H9 (cell line): ENCODE measurements around the gene CCR4. TPM values are rescaled to one million over a fixed set of nuclear protein-coding genes. Genes with fewer than 3 reads are reported as not detected.

Source experiments
- DNase-seq: peaks from one replicate; pipeline ENCODE4 v3.0.0-alpha.2; 2017
- H2AFZ ChIP-seq: one replicate; pipeline ENCODE4 v1.6.1; 2013; ENCODE audit warnings: mild to moderate bottlenecking, low read length, control low read depth, moderate library complexity
- H2AK5ac ChIP-seq: 2 replicates; pipeline ENCODE4 v1.6.1; 2013; ENCODE audit warnings: low read length, control low read depth, mixed read lengths; ENCODE audit not compliant: insufficient read length
- H2BK120ac ChIP-seq: one replicate; pipeline ENCODE4 v1.6.1; 2013; ENCODE audit warnings: low read depth, mild to moderate bottlenecking, low read length, control low read depth, inconsistent platforms; ENCODE audit not compliant: poor library complexity, severe bottlenecking
- H2BK12ac ChIP-seq: 2 replicates; pipeline ENCODE4 v1.6.1; 2013; ENCODE audit warnings: low read length, control low read depth, mixed read lengths, low read depth; ENCODE audit not compliant: insufficient read length
- H2BK15ac ChIP-seq: 2 replicates; pipeline ENCODE4 v1.6.1; 2013; ENCODE audit warnings: low read depth, low read length, control low read depth
- H2BK20ac ChIP-seq: one replicate; pipeline ENCODE4 v1.6.1; 2013; ENCODE audit warnings: low read depth, mild to moderate bottlenecking, low read length, control low read depth, inconsistent platforms; ENCODE audit not compliant: poor library complexity, severe bottlenecking
- H2BK5ac ChIP-seq: 2 replicates; pipeline ENCODE4 v1.6.1; 2013; ENCODE audit warnings: low read length, control low read depth, mixed read lengths; ENCODE audit not compliant: insufficient read length
- H3K14ac ChIP-seq: 2 replicates; pipeline ENCODE4 v1.6.1; 2013; ENCODE audit warnings: low read length, control low read depth; ENCODE audit not compliant: insufficient read depth
- H3K18ac ChIP-seq: 2 replicates; pipeline ENCODE4 v1.6.1; 2013; ENCODE audit warnings: low read depth, mild to moderate bottlenecking, mixed read lengths, low read length, control low read depth; ENCODE audit not compliant: insufficient read length
- H3K23ac ChIP-seq: 2 replicates; pipeline ENCODE4 v1.6.1; 2013; ENCODE audit warnings: low read length, control low read depth, mixed read lengths, low read depth; ENCODE audit not compliant: insufficient read length
- H3K23me2 ChIP-seq: 2 replicates; pipeline ENCODE4 v1.6.1; 2013; ENCODE audit warnings: low read depth, mild to moderate bottlenecking, mixed read lengths, low read length, control low read depth; ENCODE audit not compliant: insufficient read length, poor library complexity, severe bottlenecking
- H3K27ac ChIP-seq: 2 replicates; pipeline ENCODE4 v1.5.1; 2013; ENCODE audit warnings: low read length, control low read depth, mixed read lengths, low read depth; ENCODE audit not compliant: insufficient read length
- H3K27me3 ChIP-seq: 2 replicates; pipeline ENCODE4 v1.6.1; 2013; ENCODE audit warnings: low read length, control low read depth, inconsistent platforms; ENCODE audit not compliant: insufficient read depth
- H3K4ac ChIP-seq: 2 replicates; pipeline ENCODE4 v1.6.1; 2013; ENCODE audit warnings: low read depth, mild to moderate bottlenecking, control low read depth, inconsistent platforms, low read length, moderate library complexity
- H3K4me1 ChIP-seq: 2 replicates; pipeline ENCODE4 v1.6.1; 2013; ENCODE audit warnings: low read length, control low read depth, inconsistent platforms; ENCODE audit not compliant: insufficient read depth
- H3K4me2 ChIP-seq: 2 replicates; pipeline ENCODE4 v1.6.1; 2013; ENCODE audit warnings: low read length, control low read depth, mixed read lengths; ENCODE audit not compliant: insufficient read length, insufficient read depth
- H3K56ac ChIP-seq: 2 replicates; pipeline ENCODE4 v1.6.1; 2013; ENCODE audit warnings: low read depth, mild to moderate bottlenecking, mixed read lengths, low read length, control low read depth; ENCODE audit not compliant: insufficient read length
- H3K79me1 ChIP-seq: 2 replicates; pipeline ENCODE4 v1.6.1; 2013; ENCODE audit warnings: low read depth, mild to moderate bottlenecking, moderate library complexity, low read length, control low read depth, inconsistent platforms; ENCODE audit not compliant: insufficient read depth, poor library complexity, severe bottlenecking
- H3K79me2 ChIP-seq: 2 replicates; pipeline ENCODE4 v1.6.1; 2013; ENCODE audit warnings: low read length, control low read depth, inconsistent platforms; ENCODE audit not compliant: insufficient read depth
- H3K9ac ChIP-seq: 2 replicates; pipeline ENCODE4 v1.6.1; 2013; ENCODE audit warnings: low read length, control low read depth, mixed read lengths; ENCODE audit not compliant: insufficient read length; ENCODE audit errors: extremely low read depth
- H3K9me3 ChIP-seq: one replicate; pipeline ENCODE4 v1.6.1; 2013; ENCODE audit warnings: low read depth, low read length, inconsistent platforms; ENCODE audit not compliant: control insufficient read depth
- H3T11ph ChIP-seq: one replicate; pipeline ENCODE4 v1.6.1; 2013; ENCODE audit warnings: mild to moderate bottlenecking, low read length, control low read depth, inconsistent platforms
- H4K20me1 ChIP-seq: one replicate; pipeline ENCODE4 v1.6.1; 2013; ENCODE audit not compliant: control insufficient read depth, insufficient read length, insufficient read depth
- H4K5ac ChIP-seq: 2 replicates; pipeline ENCODE4 v1.6.1; 2013; ENCODE audit warnings: low read depth, mild to moderate bottlenecking, mixed read lengths, low read length, control low read depth; ENCODE audit not compliant: insufficient read length
- H4K8ac ChIP-seq: replicated peaks from 2 replicates; pipeline ENCODE4 v1.6.1; 2013; ENCODE audit warnings: low read length, control low read depth, mixed read lengths, low read depth; ENCODE audit not compliant: insufficient read length
- H4K91ac ChIP-seq: 2 replicates; pipeline ENCODE4 v1.6.1; 2013; ENCODE audit warnings: low read depth, mild to moderate bottlenecking, moderate library complexity, mixed read lengths, low read length, control low read depth; ENCODE audit not compliant: insufficient read length
- H3K27ac Mint-ChIP-seq, 3 experiments: 2 replicates in 2 of 3; 3 replicates in 1 of 3; pipeline ENCODE4 v1.8.0; 2020 to 2021; ENCODE audit warnings: mixed read lengths in 3 of 3, mild to moderate bottlenecking in 1 of 3, moderate library complexity in 1 of 3
- H3K27me3 Mint-ChIP-seq: 2 replicates; pipeline ENCODE4 v1.8.0; 2021; ENCODE audit warnings: low read depth, mild to moderate bottlenecking, moderate library complexity, mixed read lengths
- H3K36me3 Mint-ChIP-seq, 3 experiments: 2 replicates in 2 of 3; 3 replicates in 1 of 3; pipeline ENCODE4 v1.8.0; 2020 to 2021; ENCODE audit warnings: low read depth in 3 of 3, mixed read lengths in 3 of 3; ENCODE audit not compliant: insufficient read depth in 1 of 3
- H3K4me1 Mint-ChIP-seq, 2 experiments: 2 replicates each; pipeline ENCODE4 v1.8.0; 2020; ENCODE audit warnings: mixed read lengths in 2 of 2
- H3K4me3 Mint-ChIP-seq, 2 experiments: 2 replicates in 1 of 2; 3 replicates in 1 of 2; pipeline ENCODE4 v1.8.0; 2020 to 2021; ENCODE audit warnings: mild to moderate bottlenecking in 2 of 2, mixed read lengths in 2 of 2, moderate library complexity in 1 of 2
- H3K9me3 Mint-ChIP-seq, 2 experiments: 2 replicates in 1 of 2; 3 replicates in 1 of 2; pipeline ENCODE4 v1.8.0; 2020; ENCODE audit warnings: mild to moderate bottlenecking in 2 of 2, mixed read lengths in 2 of 2, moderate library complexity in 1 of 2
- CTCF ChIP-seq: fragments of 200-600 bp; sonication (generic); conservative IDR thresholded peaks from 3 replicates; pipeline ENCODE4 v1.8.0; 2021; ENCODE audit warnings: antibody characterized with exemption, mild to moderate bottlenecking
- WGBS: extraction: QIAGEN DNeasy Blood & Tissue Kit; methylation state at CpG from one replicate; pipeline ENCODE4 v1.1.7; 2013; ENCODE audit warnings: missing lambda C conversion rate, low lambda C conversion rate, mixed read lengths; ENCODE audit not compliant: insufficient read length; ENCODE audit errors: extremely low coverage; 5-methylcytosine and 5-hydroxymethylcytosine counted together
- total RNA-seq: library from RNA; stranded (reverse); gene quantifications from 2 replicates; pipeline ENCODE4 v1.2.1, GENCODE V29; 2021

Gene CCR4
- total RNA-seq, 1 experiment from 2014 or later, result 0.07 TPM

GRCh38 chr3:33001889-33002288, 50.4 kb downstream of the CCR4 start:
- no peaks in the 10 kb centered on the region for H3K79me1 ChIP-seq
- peaks cover 5 to 13% (median 10%) of the 10 kb centered on the region in 3 experiments; a peak in 6 of 7 replicates for H3K36me3 Mint-ChIP-seq
- DNase-seq, result no peak
- H2BK12ac ChIP-seq, result no peak overlapping the region
- H4K91ac ChIP-seq, result no peak overlapping the region
- no peak overlapping the region for H3K4ac ChIP-seq
- H3K4me3 Mint-ChIP-seq, result no peak overlapping the region
- no peak overlapping the region for H3K27ac ChIP-seq
- peaks cover 2 to 3% of the 10 kb centered on the region in 2 experiments; a peak in 2 of 5 replicates for H3K9me3 Mint-ChIP-seq
- no peak overlapping the region for H2BK20ac ChIP-seq
- H4K5ac ChIP-seq, result no peak overlapping the region
- H3K14ac ChIP-seq, result no peak overlapping the region
- H3K79me2 ChIP-seq, result no peaks in the 10 kb centered on the region
- no peaks in the 10 kb centered on the region for H4K20me1 ChIP-seq
- no peak overlapping the region for H3K27ac Mint-ChIP-seq
- no peak overlapping the region for H3K56ac ChIP-seq
- no peak overlapping the region for H4K8ac ChIP-seq
- H3K23ac ChIP-seq, result no peak overlapping the region
- H3T11ph ChIP-seq, result no peak overlapping the region
- no peaks in the 10 kb centered on the region for H3K27me3 Mint-ChIP-seq
- H2AFZ ChIP-seq, result no peak overlapping the region
- H3K23me2 ChIP-seq, result no peaks in the 10 kb centered on the region
- no peak overlapping the region for H3K18ac ChIP-seq
- no peaks in the 10 kb centered on the region for H3K9me3 ChIP-seq
- no peak overlapping the region for H3K9ac ChIP-seq
- no peak overlapping the region for H2BK15ac ChIP-seq
- WGBS, result no CpG with 5 or more reads among the region's 2 CpGs
- H3K4me1 ChIP-seq, result no peaks in the 10 kb centered on the region; the same call in 1 of the 2 replicates
- H3K27me3 ChIP-seq, result no peaks in the 10 kb centered on the region
- H3K4me2 ChIP-seq, result no peak overlapping the region
- TF ChIP-seq CTCF, result no peak
- no peak overlapping the region for H2AK5ac ChIP-seq
- no peak overlapping the region for H2BK120ac ChIP-seq
- no peak overlapping the region for H2BK5ac ChIP-seq
- peaks cover 29 to 30% of the 10 kb centered on the region in 2 experiments for H3K4me1 Mint-ChIP-seq
